ENCODE data around the gene NEK11.

- TF ChIP-seq MNT (conservative IDR thresholded peaks at IDR 0.05) = no peak
- no peak for TF ChIP-seq ZBTB7A (IDR thresholded peaks at IDR 0.05; ENCODE audit: borderline replicate concordance, control insufficient read depth, low read depth, low read length)
- no peak for TF ChIP-seq GATAD2A (IDR thresholded peaks at IDR 0.05)
- TF ChIP-seq BCLAF1 (IDR thresholded peaks at IDR 0.05; ENCODE audit: borderline replicate concordance in 1 of 2, control insufficient read depth in 1 of 2, low read depth in 2 of 2, low read length in 1 of 2) = no peak
- no peak for TF ChIP-seq ATF3 (IDR thresholded peaks at IDR 0.05)
- TF ChIP-seq ATF3 (CRISPR knock-in tag; conservative IDR thresholded peaks at IDR 0.05) = no peak
- TF ChIP-seq CTCF (IDR thresholded peaks at IDR 0.05 in 2 of 3, conservative IDR thresholded peaks at IDR 0.05 in 1 of 3; ENCODE audit: insufficient read depth in 2 of 3, low read depth in 1 of 3, low read length in 3 of 3) = no peak
- no peak for TF ChIP-seq POLR2AphosphoS5 (IDR thresholded peaks at IDR 0.05; ENCODE audit: control insufficient read depth, insufficient read depth, low read depth, low read length)
- TF ChIP-seq ZBTB49 (CRISPR knock-in tag; IDR thresholded peaks at IDR 0.05; ENCODE audit: borderline replicate concordance) = no peak
- no peak for TF ChIP-seq SAP30 (IDR thresholded peaks at IDR 0.05; ENCODE audit: borderline replicate concordance, insufficient read depth, low read depth, low read length, poor library complexity, severe bottlenecking)
- no peak for TF ChIP-seq POLR2A (conservative IDR thresholded peaks at IDR 0.05)
Observed at GRCh38 chr3:131025539-131025938, 1.1 kb upstream of the NEK11 start.
